ENCODE data around the gene CHRM3. TPM values are rescaled to one million over a fixed set of nuclear protein-coding genes. Genes with fewer than 3 reads are reported as not detected.

The CHRM3 gene
- total RNA-seq, 2 donors from 2014 or later = 2.0 to 5.5 TPM

GRCh38 chr1:239432255-239432654 is 45.9 kb downstream of the CHRM3 start:
- no peak for DNase-seq
- Histone ChIP-seq H3K27ac (ENCODE audit: low read depth, low read length) (no peak overlapping the region), H3K9ac (ENCODE audit: extremely low read depth, low read length, poor library complexity, severe bottlenecking) (no peak overlapping the region), H3K27me3 (ENCODE audit: control insufficient read depth, insufficient read depth, low read length, poor library complexity, severe bottlenecking) (no peaks in the 10 kb centered on the region), H3K4me1 (ENCODE audit: control insufficient read depth, insufficient read depth, low read length) (no peaks in the 10 kb centered on the region), H3K4me3 (ENCODE audit: low read length) (no peak overlapping the region), H3K36me3 (ENCODE audit: control insufficient read depth, insufficient read depth, low read length) (no peaks in the 10 kb centered on the region), H3K9me3 (ENCODE audit: control insufficient read depth, low read length) (no peaks in the 10 kb centered on the region)
- Mint-ChIP-seq H3K27ac (no peak overlapping the region), H3K9me3 (no peaks in the 10 kb centered on the region), H3K27me3 (ENCODE audit: insufficient read depth) (no peaks in the 10 kb centered on the region), H3K4me3 (no peak overlapping the region), H3K4me1 (peaks cover 2% of the 10 kb centered on the region), H3K36me3 (ENCODE audit: low read depth) (no peaks in the 10 kb centered on the region)
- WGBS, 2 experiments (ENCODE audit: insufficient coverage in 1 of 2, insufficient read length in 1 of 2) = 100% methylated on average over 1 of the region's 1 CpG
- no peak for TF ChIP-seq CTCF (conservative IDR thresholded peaks at IDR 0.05)

- 84 to 100% methylated on average over 1 to 5 of the region's 5 CpGs for WGBS, 2 experiments (ENCODE audit: insufficient coverage in 1 of 2, insufficient read length in 1 of 2)
- no peaks in the 10 kb centered on the region for H3K36me3 Mint-ChIP-seq (ENCODE audit: low read depth)
- no peak overlapping the region for H3K27ac Mint-ChIP-seq
- no peak overlapping the region for H3K4me3 Mint-ChIP-seq
- no peaks in the 10 kb centered on the region for H3K27me3 Mint-ChIP-seq (ENCODE audit: insufficient read depth)
- H3K36me3 ChIP-seq (ENCODE audit: control insufficient read depth, insufficient read depth, low read length) = no peaks in the 10 kb centered on the region
- no peaks in the 10 kb centered on the region for H3K9me3 Mint-ChIP-seq
- H3K4me3 ChIP-seq (ENCODE audit: low read length) = no peak overlapping the region
- peaks cover 2% of the 10 kb centered on the region for H3K4me1 Mint-ChIP-seq
- no peak for DNase-seq
- no peaks in the 10 kb centered on the region for H3K9me3 ChIP-seq (ENCODE audit: control insufficient read depth, low read length)
- H3K27ac ChIP-seq (ENCODE audit: low read depth, low read length) = no peak overlapping the region
- H3K4me1 ChIP-seq (ENCODE audit: control insufficient read depth, insufficient read depth, low read length) = no peaks in the 10 kb centered on the region
- no peak for TF ChIP-seq CTCF (conservative IDR thresholded peaks at IDR 0.05)
- no peak overlapping the region for H3K9ac ChIP-seq (ENCODE audit: extremely low read depth, low read length, poor library complexity, severe bottlenecking)
- H3K27me3 ChIP-seq (ENCODE audit: control insufficient read depth, insufficient read depth, low read length, poor library complexity, severe bottlenecking) = no peaks in the 10 kb centered on the region
Measured at GRCh38 chr1:239434181-239434580, 47.8 kb downstream of the CHRM3 start.
